ENCODE data around the gene DCAF7. TPM values are rescaled to one million over a fixed set of nuclear protein-coding genes. Genes with fewer than 3 reads are reported as not detected.

DCAF7 gene, protein sequence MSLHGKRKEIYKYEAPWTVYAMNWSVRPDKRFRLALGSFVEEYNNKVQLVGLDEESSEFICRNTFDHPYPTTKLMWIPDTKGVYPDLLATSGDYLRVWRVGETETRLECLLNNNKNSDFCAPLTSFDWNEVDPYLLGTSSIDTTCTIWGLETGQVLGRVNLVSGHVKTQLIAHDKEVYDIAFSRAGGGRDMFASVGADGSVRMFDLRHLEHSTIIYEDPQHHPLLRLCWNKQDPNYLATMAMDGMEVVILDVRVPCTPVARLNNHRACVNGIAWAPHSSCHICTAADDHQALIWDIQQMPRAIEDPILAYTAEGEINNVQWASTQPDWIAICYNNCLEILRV
- 10 to 100 TPM; 24.8 to 29.7 (median 25.9) TPM for total RNA-seq

DNA sequence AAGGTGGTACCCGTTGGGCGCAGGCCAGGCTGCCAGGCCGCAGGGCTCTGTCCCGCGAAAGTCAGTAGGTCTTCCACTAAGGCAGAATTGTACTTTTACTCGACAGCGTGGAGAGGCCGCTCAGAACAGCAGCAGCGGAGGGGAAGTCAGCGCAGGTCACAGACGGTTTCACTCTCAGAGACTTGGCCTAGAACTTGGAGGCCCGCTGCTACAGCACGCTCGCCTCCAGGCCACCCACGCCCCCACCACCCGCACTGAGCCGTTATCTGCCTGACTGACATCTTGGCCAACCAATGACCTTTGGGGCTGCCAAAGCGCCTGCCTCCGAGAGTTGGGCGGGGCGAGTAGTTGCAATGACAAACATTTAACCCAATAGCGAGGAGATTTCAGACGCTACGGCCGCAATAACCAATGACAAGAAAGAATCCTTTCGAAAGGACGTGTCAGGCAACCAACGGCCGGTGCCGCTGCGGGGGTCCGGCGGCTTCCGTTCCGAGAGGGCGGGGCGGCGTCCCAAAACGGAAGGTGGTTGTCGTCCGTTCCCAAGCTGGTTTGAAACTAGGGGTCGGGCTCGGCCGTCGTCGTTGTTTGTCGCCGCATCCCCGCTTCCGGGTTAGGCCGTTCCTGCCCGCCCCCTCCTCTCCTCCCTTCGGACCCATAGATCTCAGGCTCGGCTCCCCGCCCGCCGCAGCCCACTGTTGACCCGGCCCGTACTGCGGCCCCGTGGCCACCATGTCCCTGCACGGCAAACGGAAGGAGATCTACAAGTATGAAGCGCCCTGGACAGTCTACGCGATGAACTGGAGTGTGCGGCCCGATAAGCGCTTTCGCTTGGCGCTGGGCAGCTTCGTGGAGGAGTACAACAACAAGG, at the start of gene DCAF7:
TSS of gene DCAF7 (plus strand) at position 532 of the 871 bp plus-strand sequence. CDS start at position 733, 201 bp downstream.
- intact Hi-C loops (cut with DNase I), result no loop called here
- Histone ChIP-seq H3K27ac (peak within 1 kb of the TSS; percentile 90 to 95 (median 91)), H3K36me3 (no peaks in the 10 kb centered on the region), H3K27me3 (no peaks in the 10 kb centered on the region), H3K9me3 (no peaks in the 10 kb centered on the region), H3K4me1 (peaks cover 23 to 52% (median 28%) of the 10 kb centered on the region in 3 donors), H3K4me3 (peak within 1 kb of the TSS; percentile 80 to 97 (median 92))
- DNase-seq, result peak; percentile 94
- 0% methylated on average over 26 to 30 of the region's 72 CpGs for whole genome bisulfite sequencing, 2 donors
- TF ChIP-seq, protein P1, sequence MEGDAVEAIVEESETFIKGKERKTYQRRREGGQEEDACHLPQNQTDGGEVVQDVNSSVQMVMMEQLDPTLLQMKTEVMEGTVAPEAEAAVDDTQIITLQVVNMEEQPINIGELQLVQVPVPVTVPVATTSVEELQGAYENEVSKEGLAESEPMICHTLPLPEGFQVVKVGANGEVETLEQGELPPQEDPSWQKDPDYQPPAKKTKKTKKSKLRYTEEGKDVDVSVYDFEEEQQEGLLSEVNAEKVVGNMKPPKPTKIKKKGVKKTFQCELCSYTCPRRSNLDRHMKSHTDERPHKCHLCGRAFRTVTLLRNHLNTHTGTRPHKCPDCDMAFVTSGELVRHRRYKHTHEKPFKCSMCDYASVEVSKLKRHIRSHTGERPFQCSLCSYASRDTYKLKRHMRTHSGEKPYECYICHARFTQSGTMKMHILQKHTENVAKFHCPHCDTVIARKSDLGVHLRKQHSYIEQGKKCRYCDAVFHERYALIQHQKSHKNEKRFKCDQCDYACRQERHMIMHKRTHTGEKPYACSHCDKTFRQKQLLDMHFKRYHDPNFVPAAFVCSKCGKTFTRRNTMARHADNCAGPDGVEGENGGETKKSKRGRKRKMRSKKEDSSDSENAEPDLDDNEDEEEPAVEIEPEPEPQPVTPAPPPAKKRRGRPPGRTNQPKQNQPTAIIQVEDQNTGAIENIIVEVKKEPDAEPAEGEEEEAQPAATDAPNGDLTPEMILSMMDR (IDR thresholded peaks at IDR 0.05), result peak in 1 of 6 experiments; percentile 12
- peak in 3 of 4 donors; percentile 11 to 63 (median 37) for TF ChIP-seq POLR2A (IDR thresholded peaks at IDR 0.05)

DNA sequence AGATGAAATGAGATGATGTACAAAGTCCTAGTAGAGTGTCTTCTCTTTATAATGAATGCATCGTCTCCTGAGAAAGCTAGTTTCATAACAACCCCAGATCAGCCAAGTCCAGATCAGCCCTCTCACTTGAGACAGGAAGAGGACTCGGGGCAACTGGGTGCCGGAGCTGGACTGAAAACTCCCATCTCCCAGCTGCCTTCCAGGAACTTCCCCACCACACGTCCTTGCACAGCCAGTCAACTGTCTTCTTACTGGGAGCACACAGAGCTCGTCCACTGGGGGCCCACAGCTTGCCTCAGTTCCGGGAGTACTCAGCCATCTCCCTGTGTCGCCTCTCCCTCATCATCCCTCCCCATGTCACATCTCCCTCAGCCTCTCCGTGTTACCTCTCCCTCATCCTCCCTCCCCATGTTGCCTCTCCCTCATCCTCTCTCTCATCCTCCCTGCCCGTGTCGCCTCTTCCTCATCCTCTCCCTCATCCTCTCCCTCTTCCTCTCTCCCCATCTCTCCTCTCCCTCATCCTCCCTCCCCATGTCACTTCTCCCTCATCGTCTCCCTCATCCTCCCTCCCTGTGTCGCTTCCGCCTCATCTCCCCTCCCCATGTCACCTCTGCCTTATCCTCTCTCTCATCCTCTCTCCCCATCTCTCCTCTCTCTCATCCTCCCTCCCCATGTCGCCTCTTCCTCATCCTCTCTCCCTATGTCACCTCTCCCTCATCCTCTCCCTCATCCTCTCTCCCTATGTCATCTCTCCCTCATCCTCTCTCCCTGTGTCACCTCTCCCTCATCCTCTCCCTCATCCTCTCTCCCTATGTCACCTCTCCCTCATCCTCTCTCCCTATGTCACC, 49.5 kb upstream of the DCAF7 start:
- Histone ChIP-seq H3K27ac (no peak overlapping the region), H3K36me3 (no peaks in the 10 kb centered on the region), H3K9me3 (no peaks in the 10 kb centered on the region), H3K4me3 (no peak overlapping the region), H3K27me3 (peaks cover 0 to 47% (median 0%) of the 10 kb centered on the region in 4 donors), H3K4me1 (peaks cover 0 to 5% (median 0%) of the 10 kb centered on the region in 3 donors)
- TF ChIP-seq POLR2A (IDR thresholded peaks at IDR 0.05), result no peak
- TF ChIP-seq, protein P1 (IDR thresholded peaks at IDR 0.05), result no peak
- no peak for DNase-seq
- 45 to 62% methylated on average over 14 of the region's 14 CpGs for WGBS, 2 donors
- intact Hi-C loops (cut with DNase I), result no loop called here

DNA sequence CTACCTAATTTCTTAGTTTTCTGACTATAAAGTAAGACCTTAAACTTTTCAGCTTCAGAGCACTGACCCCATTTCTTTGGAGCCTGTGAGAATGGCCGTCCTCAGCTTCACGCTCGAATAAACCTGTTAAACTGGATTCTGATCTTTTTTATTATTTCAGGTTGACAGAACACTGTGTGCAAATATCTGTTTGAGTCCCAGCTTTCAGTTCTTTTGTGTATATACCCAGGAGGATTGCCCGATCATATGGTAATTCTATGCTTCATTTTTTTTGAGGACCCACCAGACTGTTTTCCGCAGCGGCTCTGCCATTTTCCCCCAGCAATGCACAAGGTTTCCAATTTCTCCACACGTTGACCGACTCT, 47.0 kb upstream of the DCAF7 start:
- intact Hi-C loops (cut with DNase I), result no loop called here
- Histone ChIP-seq H3K9me3 (no peaks in the 10 kb centered on the region), H3K36me3 (no peaks in the 10 kb centered on the region), H3K4me1 (peaks cover 0 to 5% (median 0%) of the 10 kb centered on the region in 3 donors), H3K27me3 (peaks cover 0 to 70% (median 0%) of the 10 kb centered on the region in 4 donors), H3K27ac (no peak overlapping the region), H3K4me3 (no peak overlapping the region)
- no peak for DNase-seq
- WGBS, 2 donors, result 39 to 50% methylated on average over 8 of the region's 8 CpGs
- TF ChIP-seq POLR2A (IDR thresholded peaks at IDR 0.05), result no peak
- TF ChIP-seq, protein P1 (IDR thresholded peaks at IDR 0.05), result no peak

DNA sequence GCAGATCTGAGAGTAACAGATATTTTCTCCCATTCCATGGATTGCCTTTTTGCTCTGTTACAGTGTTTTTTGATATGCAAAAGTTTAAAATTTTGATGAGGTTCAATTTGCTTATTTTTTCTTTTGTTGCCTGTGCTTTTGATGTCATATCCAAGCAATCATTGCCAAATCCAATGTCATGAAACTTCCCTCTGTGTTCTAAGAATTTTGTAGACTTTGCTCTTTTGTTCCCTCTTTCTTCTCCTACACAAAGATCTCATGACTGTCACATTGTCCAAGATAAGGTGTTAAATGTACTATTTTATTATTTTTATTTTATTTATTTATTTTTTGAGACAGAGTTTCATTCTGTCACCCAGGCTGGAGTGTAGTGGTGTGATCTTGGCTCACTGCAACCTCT, 46.0 kb upstream of the DCAF7 start:
- Histone ChIP-seq H3K4me1 (peaks cover 0 to 5% (median 0%) of the 10 kb centered on the region in 3 donors), H3K27me3 (peaks cover 0 to 77% (median 0%) of the 10 kb centered on the region in 4 donors), H3K36me3 (no peaks in the 10 kb centered on the region), H3K9me3 (no peaks in the 10 kb centered on the region), H3K4me3 (no peak overlapping the region), H3K27ac (no peak overlapping the region)
- intact Hi-C loops (cut with DNase I), result no loop called here
- TF ChIP-seq, protein P1 (IDR thresholded peaks at IDR 0.05), result no peak
- TF ChIP-seq POLR2A (IDR thresholded peaks at IDR 0.05), result no peak
- no peak for DNase-seq
